ENCODE measurements around the gene CHN2. TPM values are rescaled to one million over a fixed set of nuclear protein-coding genes. Genes with fewer than 3 reads are reported as not detected.

CHN2 gene
- polyA plus RNA-seq, 1 donor from 2014 or later = 136 TPM

- Histone ChIP-seq H3K4me2 (ENCODE audit: low read length) (no peak overlapping the region), H3K27ac (ENCODE audit: low read length) (no peak overlapping the region), H3K27me3 (ENCODE audit: insufficient read depth, low read depth, low read length) (no peaks in the 10 kb centered on the region), H3F3A (ENCODE audit: insufficient read depth, low read length, poor library complexity, severe bottlenecking) (no peaks in the 10 kb centered on the region), H4K20me1 (ENCODE audit: insufficient read depth) (peaks cover 3% of the 10 kb centered on the region), H3K79me2 (replicated peaks; ENCODE audit: insufficient read depth, low read length) (peaks cover 8% of the 10 kb centered on the region), H3K9me3 (ENCODE audit: low read length) (no peaks in the 10 kb centered on the region), H3K36me3 (ENCODE audit: insufficient read depth, low read length) (no peaks in the 10 kb centered on the region), H2AFZ (ENCODE audit: low read depth, low read length) (no peak overlapping the region), H3K9ac (ENCODE audit: low read length) (no peak overlapping the region), H3K4me3 (ENCODE audit: low read length) (no peak overlapping the region), H3K9me2 (ENCODE audit: insufficient read depth, low read length) (no peaks in the 10 kb centered on the region)
- TF ChIP-seq MXI1 (conservative IDR thresholded peaks at IDR 0.05; ENCODE audit: poor library complexity, severe bottlenecking) (no peak), RAD21 (conservative IDR thresholded peaks at IDR 0.05) (no peak), POLR2AphosphoS5 (IDR thresholded peaks at IDR 0.05) (no peak), TAF1 (IDR thresholded peaks at IDR 0.05; ENCODE audit: low read depth) (no peak), SMC3 (conservative IDR thresholded peaks at IDR 0.05; ENCODE audit: poor library complexity) (no peak), EP300 (conservative IDR thresholded peaks at IDR 0.05; ENCODE audit: poor library complexity, severe bottlenecking) (no peak)
- TF ChIP-seq, protein P1, sequence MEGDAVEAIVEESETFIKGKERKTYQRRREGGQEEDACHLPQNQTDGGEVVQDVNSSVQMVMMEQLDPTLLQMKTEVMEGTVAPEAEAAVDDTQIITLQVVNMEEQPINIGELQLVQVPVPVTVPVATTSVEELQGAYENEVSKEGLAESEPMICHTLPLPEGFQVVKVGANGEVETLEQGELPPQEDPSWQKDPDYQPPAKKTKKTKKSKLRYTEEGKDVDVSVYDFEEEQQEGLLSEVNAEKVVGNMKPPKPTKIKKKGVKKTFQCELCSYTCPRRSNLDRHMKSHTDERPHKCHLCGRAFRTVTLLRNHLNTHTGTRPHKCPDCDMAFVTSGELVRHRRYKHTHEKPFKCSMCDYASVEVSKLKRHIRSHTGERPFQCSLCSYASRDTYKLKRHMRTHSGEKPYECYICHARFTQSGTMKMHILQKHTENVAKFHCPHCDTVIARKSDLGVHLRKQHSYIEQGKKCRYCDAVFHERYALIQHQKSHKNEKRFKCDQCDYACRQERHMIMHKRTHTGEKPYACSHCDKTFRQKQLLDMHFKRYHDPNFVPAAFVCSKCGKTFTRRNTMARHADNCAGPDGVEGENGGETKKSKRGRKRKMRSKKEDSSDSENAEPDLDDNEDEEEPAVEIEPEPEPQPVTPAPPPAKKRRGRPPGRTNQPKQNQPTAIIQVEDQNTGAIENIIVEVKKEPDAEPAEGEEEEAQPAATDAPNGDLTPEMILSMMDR (IDR thresholded peaks at IDR 0.05; ENCODE audit: poor library complexity, severe bottlenecking) = no peak
- TF ChIP-seq, protein P2, sequence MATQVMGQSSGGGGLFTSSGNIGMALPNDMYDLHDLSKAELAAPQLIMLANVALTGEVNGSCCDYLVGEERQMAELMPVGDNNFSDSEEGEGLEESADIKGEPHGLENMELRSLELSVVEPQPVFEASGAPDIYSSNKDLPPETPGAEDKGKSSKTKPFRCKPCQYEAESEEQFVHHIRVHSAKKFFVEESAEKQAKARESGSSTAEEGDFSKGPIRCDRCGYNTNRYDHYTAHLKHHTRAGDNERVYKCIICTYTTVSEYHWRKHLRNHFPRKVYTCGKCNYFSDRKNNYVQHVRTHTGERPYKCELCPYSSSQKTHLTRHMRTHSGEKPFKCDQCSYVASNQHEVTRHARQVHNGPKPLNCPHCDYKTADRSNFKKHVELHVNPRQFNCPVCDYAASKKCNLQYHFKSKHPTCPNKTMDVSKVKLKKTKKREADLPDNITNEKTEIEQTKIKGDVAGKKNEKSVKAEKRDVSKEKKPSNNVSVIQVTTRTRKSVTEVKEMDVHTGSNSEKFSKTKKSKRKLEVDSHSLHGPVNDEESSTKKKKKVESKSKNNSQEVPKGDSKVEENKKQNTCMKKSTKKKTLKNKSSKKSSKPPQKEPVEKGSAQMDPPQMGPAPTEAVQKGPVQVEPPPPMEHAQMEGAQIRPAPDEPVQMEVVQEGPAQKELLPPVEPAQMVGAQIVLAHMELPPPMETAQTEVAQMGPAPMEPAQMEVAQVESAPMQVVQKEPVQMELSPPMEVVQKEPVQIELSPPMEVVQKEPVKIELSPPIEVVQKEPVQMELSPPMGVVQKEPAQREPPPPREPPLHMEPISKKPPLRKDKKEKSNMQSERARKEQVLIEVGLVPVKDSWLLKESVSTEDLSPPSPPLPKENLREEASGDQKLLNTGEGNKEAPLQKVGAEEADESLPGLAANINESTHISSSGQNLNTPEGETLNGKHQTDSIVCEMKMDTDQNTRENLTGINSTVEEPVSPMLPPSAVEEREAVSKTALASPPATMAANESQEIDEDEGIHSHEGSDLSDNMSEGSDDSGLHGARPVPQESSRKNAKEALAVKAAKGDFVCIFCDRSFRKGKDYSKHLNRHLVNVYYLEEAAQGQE (IDR thresholded peaks at IDR 0.05; ENCODE audit: borderline replicate concordance) = no peak
Observed at GRCh38 chr7:29332042-29332811, 137.7 kb downstream of the CHN2 start.

GRCh38 chr7:29332875-29333855 lies 138.6 kb downstream of the CHN2 start:
- H3K9me3 ChIP-seq (ENCODE audit: low read length) = no peaks in the 10 kb centered on the region
- H4K20me1 ChIP-seq (ENCODE audit: insufficient read depth) = peaks cover 3% of the 10 kb centered on the region
- H3K27me3 ChIP-seq (ENCODE audit: insufficient read depth, low read depth, low read length) = no peaks in the 10 kb centered on the region
- H3K36me3 ChIP-seq (ENCODE audit: insufficient read depth, low read length) = no peaks in the 10 kb centered on the region
- H3K79me2 ChIP-seq (replicated peaks; ENCODE audit: insufficient read depth, low read length) = peaks cover 7% of the 10 kb centered on the region
- no peak overlapping the region for H3K27ac ChIP-seq (ENCODE audit: low read length)
- H3K9ac ChIP-seq (ENCODE audit: low read length) = no peak overlapping the region
- TF ChIP-seq TAF1 (IDR thresholded peaks at IDR 0.05; ENCODE audit: low read depth) = no peak
- TF ChIP-seq MXI1 (conservative IDR thresholded peaks at IDR 0.05; ENCODE audit: poor library complexity, severe bottlenecking) = no peak
- TF ChIP-seq SMC3 (conservative IDR thresholded peaks at IDR 0.05; ENCODE audit: poor library complexity) = no peak
- no peak for TF ChIP-seq RAD21 (conservative IDR thresholded peaks at IDR 0.05)
- TF ChIP-seq POLR2AphosphoS5 (IDR thresholded peaks at IDR 0.05) = no peak
- TF ChIP-seq EZH2 (IDR thresholded peaks at IDR 0.05; ENCODE audit: borderline replicate concordance, insufficient read depth, low read length, poor library complexity, severe bottlenecking) = no peak
- no peak for TF ChIP-seq EP300 (conservative IDR thresholded peaks at IDR 0.05; ENCODE audit: poor library complexity, severe bottlenecking)
- TF ChIP-seq, protein P2 (IDR thresholded peaks at IDR 0.05; ENCODE audit: borderline replicate concordance) = no peak
- TF ChIP-seq, protein P1 (IDR thresholded peaks at IDR 0.05; ENCODE audit: poor library complexity, severe bottlenecking) = no peak
- no peak overlapping the region for H2AFZ ChIP-seq (ENCODE audit: low read depth, low read length)
- H3K9me2 ChIP-seq (ENCODE audit: insufficient read depth, low read length) = no peaks in the 10 kb centered on the region
- no peaks in the 10 kb centered on the region for H3F3A ChIP-seq (ENCODE audit: insufficient read depth, low read length, poor library complexity, severe bottlenecking)
- no peak overlapping the region for H3K4me2 ChIP-seq (ENCODE audit: low read length)
- H3K4me3 ChIP-seq (ENCODE audit: low read length) = no peak overlapping the region
